NT2/D1 (cell line): ENCODE measurements around the gene ENTPD2.

ENCODE experiments used
- SUZ12 ChIP-seq: IDR thresholded peaks from 2 replicates; pipeline ENCODE4 v1.6.1; 2011; ENCODE audit not compliant: insufficient read length, insufficient read depth; ENCODE audit errors: extremely low read depth
- YY1 ChIP-seq: IDR thresholded peaks from 2 replicates; pipeline ENCODE4 v1.6.1; 2011; ENCODE audit not compliant: insufficient read length, insufficient read depth
- ZNF274 ChIP-seq: IDR thresholded peaks from 2 replicates; pipeline ENCODE4 v1.6.1; 2011; ENCODE audit warnings: mild to moderate bottlenecking, low read depth, low read length

DNA sequence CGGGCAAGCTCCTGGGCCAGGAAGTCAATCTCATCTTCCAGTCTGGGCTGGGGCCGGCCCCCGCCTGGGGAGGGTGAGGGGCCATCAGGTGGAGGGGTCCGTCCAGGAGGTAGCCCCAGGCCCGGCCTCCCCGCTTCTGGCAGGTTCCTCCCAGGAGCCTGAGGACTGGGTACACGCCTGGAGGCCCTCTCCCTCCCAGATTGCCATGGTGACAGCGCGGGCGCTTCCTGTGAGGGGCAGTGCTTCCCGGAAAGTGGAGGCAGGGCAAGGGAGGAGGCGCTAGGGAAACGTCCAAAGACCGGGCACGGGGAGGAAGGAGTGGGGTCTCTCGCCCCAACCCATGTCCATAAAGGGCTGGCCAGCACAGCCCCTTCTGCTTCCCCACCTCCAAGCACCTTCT lies 12.7 kb downstream of the ENTPD2 start:
- TF ChIP-seq SUZ12, result no peak
- TF ChIP-seq ZNF274, result no peak
- no peak for TF ChIP-seq YY1
